WERI-Rb-1 (cell line): ENCODE measurements around the gene EIF2B5.

ENCODE experiments used
- DNase-seq: peaks from one replicate; pipeline ENCODE4 v3.0.0-alpha.2; 2020
- H3K27ac ChIP-seq: fragments of 250-450 bp; sonication (Bioruptor Pico); 2 replicates; pipeline ENCODE4 v1.5.1; 2020; ENCODE audit warnings: mild to moderate bottlenecking, moderate library complexity
- H3K27me3 ChIP-seq: fragments of 250-450 bp; sonication (Bioruptor Pico); 2 replicates; pipeline ENCODE4 v1.5.1; 2021; ENCODE audit warnings: mild to moderate bottlenecking, low read depth, moderate library complexity; ENCODE audit not compliant: insufficient read depth, severe bottlenecking
- H3K36me3 ChIP-seq: fragments of 250-450 bp; sonication (Bioruptor Pico); 2 replicates; pipeline ENCODE4 v1.5.1; 2020; ENCODE audit warnings: mild to moderate bottlenecking, moderate library complexity
- H3K4me3 ChIP-seq: 2 replicates; pipeline ENCODE4 v1.5.1; 2011; ENCODE audit warnings: low read depth, mild to moderate bottlenecking, control low read depth, low read length
- H3K9me3 ChIP-seq: fragments of 250-450 bp; sonication (Bioruptor Pico); 2 replicates; pipeline ENCODE4 v1.5.1; 2021; ENCODE audit warnings: mild to moderate bottlenecking, moderate library complexity; ENCODE audit not compliant: severe bottlenecking
- TF ChIP-seq, protein P1 (sequence below): IDR thresholded peaks from 2 replicates; pipeline ENCODE4 v1.5.1; 2011; ENCODE audit warnings: low read depth, mild to moderate bottlenecking, control low read depth, inconsistent platforms, low read length

The EIF2B5 gene

GRCh38 chr3:184178521-184179138 is 43.5 kb downstream of the EIF2B5 start:
- peaks cover 70% of the 10 kb centered on the region for H3K36me3 ChIP-seq

GRCh38 chr3:184180165-184180564 is 45.0 kb downstream of the EIF2B5 start:
- TF ChIP-seq, protein P1, sequence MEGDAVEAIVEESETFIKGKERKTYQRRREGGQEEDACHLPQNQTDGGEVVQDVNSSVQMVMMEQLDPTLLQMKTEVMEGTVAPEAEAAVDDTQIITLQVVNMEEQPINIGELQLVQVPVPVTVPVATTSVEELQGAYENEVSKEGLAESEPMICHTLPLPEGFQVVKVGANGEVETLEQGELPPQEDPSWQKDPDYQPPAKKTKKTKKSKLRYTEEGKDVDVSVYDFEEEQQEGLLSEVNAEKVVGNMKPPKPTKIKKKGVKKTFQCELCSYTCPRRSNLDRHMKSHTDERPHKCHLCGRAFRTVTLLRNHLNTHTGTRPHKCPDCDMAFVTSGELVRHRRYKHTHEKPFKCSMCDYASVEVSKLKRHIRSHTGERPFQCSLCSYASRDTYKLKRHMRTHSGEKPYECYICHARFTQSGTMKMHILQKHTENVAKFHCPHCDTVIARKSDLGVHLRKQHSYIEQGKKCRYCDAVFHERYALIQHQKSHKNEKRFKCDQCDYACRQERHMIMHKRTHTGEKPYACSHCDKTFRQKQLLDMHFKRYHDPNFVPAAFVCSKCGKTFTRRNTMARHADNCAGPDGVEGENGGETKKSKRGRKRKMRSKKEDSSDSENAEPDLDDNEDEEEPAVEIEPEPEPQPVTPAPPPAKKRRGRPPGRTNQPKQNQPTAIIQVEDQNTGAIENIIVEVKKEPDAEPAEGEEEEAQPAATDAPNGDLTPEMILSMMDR = no peak
- H3K27ac ChIP-seq = no peak overlapping the region
- no peaks in the 10 kb centered on the region for H3K9me3 ChIP-seq
- no peak for DNase-seq
- peaks cover 82% of the 10 kb centered on the region for H3K36me3 ChIP-seq
- H3K4me3 ChIP-seq = no peak overlapping the region
- H3K27me3 ChIP-seq = no peaks in the 10 kb centered on the region

More at GRCh38 chr3:184178521-184179138, 43.5 kb downstream of the EIF2B5 start:
- H3K27ac ChIP-seq = no peak overlapping the region
- no peaks in the 10 kb centered on the region for H3K27me3 ChIP-seq
- H3K9me3 ChIP-seq = no peaks in the 10 kb centered on the region
- TF ChIP-seq, protein P1 = no peak
- DNase-seq = no peak
- H3K4me3 ChIP-seq = no peak overlapping the region

DNA sequence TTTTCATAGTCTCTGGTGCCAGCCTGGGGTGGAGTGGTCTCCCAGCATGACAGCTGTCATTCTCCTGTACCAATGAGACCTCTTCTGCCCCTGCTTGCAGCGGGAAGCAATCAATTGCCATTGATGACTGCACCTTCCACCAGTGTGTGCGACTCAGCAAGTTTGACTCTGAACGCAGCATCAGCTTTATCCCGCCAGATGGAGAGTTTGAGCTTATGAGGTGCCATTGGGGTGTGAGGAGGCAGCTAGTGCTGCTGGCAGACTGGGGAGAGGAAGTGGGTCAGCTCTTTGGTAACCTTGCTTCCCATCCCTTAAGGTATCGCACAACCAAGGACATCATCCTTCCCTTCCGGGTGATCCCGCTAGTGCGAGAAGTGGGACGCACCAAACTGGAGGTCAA is 46.4 kb downstream of the EIF2B5 start:
- DNase-seq = no peak
- TF ChIP-seq, protein P1 = no peak
- no peaks in the 10 kb centered on the region for H3K9me3 ChIP-seq
- no peak overlapping the region for H3K4me3 ChIP-seq
- H3K36me3 ChIP-seq = peaks cover 83% of the 10 kb centered on the region
- no peaks in the 10 kb centered on the region for H3K27me3 ChIP-seq
- no peak overlapping the region for H3K27ac ChIP-seq

- no peak for DNase-seq
- no peak overlapping the region for H3K4me3 ChIP-seq
- H3K27ac ChIP-seq = no peak overlapping the region
- TF ChIP-seq, protein P1 = no peak
- no peaks in the 10 kb centered on the region for H3K9me3 ChIP-seq
- no peaks in the 10 kb centered on the region for H3K27me3 ChIP-seq
- H3K36me3 ChIP-seq = peaks cover 83% of the 10 kb centered on the region
Measured at GRCh38 chr3:184183679-184184078, 48.5 kb downstream of the EIF2B5 start.

- H3K9me3 ChIP-seq = no peaks in the 10 kb centered on the region
- no peak for DNase-seq
Measured at GRCh38 chr3:184184546-184185230, 49.5 kb downstream of the EIF2B5 start.

More at GRCh38 chr3:184184546-184185230, 49.5 kb downstream of the EIF2B5 start:
- H3K36me3 ChIP-seq = peaks cover 83% of the 10 kb centered on the region
- no peak overlapping the region for H3K4me3 ChIP-seq
- H3K27ac ChIP-seq = peak overlapping the region; percentile 92
- H3K27me3 ChIP-seq = no peaks in the 10 kb centered on the region
- TF ChIP-seq, protein P1 = no peak
